CD4-positive, alpha-beta T cell treated with Interleukin-12 subunit alpha and Interleukin-12 subunit beta, for 1 hour (primary cell): ENCODE data around the gene ABCF3.

Source experiments
- DNase-seq: peaks from one replicate; pipeline ENCODE4 v3.0.0-alpha.2; 2020

ABCF3 gene

DNA sequence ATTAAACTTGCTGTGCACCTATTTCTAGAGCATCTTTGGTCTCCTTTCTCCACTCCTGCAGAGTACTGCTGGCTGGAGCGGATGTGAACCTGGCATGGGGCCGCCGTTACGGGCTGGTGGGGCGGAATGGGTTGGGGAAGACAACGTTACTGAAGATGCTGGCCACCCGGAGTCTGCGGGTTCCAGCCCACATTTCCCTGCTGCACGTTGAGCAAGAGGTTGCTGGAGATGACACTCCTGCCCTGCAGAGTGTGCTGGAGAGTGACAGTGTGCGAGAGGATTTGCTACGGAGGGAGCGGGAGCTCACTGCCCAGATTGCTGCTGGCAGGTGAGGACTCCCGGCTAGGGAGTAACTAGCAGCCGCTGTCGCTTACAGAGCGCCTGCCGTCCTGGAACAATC, 2.1 kb downstream of the ABCF3 start:
- DNase-seq = no peak

- no peak for DNase-seq
Observed at GRCh38 chr3:184189421-184189820, 3.4 kb downstream of the ABCF3 start.

DNA sequence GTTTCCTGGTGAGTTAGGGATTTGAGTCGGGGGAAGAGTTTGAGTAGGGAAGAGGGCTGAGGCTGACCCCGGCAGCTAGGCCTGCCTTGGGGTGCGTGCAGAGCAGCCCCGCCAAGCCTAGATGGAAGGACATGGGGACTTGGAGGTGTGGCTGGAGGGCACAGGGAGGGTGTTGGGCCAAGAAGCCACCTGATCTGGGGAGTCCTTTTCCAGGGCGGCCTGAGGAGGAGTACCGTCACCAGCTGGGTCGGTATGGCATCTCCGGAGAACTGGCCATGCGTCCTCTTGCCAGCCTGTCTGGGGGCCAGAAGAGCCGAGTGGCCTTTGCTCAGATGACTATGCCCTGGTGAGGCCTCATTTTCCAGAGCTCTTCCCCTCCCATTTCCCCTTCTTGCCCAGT, 6.9 kb downstream of the ABCF3 start:
- DNase-seq = no peak

- no peak for DNase-seq
Observed at GRCh38 chr3:184193991-184194539, 8.1 kb downstream of the ABCF3 start.

- DNase-seq = no peak
Observed at GRCh38 chr3:184196536-184196935, 10.5 kb downstream of the ABCF3 start.

- DNase-seq = no peak
Observed at GRCh38 chr3:184198509-184198908, 12.5 kb downstream of the ABCF3 start.

DNA sequence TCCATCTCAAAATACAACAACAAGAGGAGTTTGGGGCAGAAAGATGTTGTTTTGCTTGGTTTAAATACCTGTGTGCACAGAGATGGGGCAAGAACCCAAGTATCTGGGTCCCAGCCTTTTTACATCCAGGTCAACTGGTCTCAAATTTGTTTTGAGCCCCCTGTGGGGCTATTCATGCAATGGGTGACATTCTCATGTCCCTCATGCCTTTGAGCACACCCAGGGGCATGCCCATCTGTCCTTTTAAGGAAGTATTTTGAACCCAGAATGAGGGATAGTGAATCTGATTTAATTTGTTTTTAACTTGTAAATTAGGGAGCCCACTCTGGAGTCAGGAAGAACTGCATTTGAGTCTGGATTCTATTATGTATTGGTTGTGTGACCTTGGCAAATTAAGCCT, 14.8 kb downstream of the ABCF3 start:
- no peak for DNase-seq

DNA sequence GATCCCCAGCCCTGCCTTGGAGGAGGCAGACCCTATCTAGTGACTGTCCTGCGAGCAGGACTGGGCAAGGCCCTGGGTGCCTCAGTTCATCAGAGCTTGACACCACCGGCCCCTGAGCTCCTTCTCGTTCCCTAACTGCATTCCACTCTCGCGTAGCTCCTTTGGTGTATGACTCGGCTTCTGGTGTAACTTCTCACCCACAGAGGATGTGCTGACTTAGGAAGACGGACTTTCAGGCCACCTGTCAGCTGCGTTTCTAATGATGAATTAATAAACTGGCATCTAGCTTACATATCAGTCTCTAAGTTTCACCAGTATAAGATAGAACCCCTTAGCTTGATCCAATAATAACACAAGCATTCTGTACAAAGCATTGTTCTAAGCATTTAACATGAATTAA, 17.5 kb downstream of the ABCF3 start:
- no peak for DNase-seq

GRCh38 chr3:184209146-184209923, 23.3 kb downstream of the ABCF3 start:
- DNase-seq = no peak

GRCh38 chr3:184211297-184211696, 25.3 kb downstream of the ABCF3 start:
- DNase-seq = no peak

DNA sequence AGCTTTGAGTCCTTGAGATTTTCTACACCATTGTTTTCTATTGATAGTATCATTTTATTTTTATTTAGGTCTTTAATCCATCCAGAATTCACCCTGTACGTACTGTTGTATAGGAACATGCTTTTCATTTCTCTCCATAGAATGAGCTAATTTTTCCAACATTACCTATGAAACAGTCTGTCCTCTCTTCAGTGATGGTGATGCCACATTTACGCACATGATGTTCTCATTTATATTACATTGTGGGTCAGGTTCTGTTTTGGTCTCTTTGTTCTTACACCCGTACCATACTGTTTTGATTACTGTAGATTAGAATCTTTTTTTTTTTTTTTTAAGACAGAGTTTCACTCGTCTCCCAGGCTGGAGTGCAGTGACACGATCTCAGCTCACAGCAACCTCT, 25.7 kb downstream of the ABCF3 start:
- no peak for DNase-seq

DNA sequence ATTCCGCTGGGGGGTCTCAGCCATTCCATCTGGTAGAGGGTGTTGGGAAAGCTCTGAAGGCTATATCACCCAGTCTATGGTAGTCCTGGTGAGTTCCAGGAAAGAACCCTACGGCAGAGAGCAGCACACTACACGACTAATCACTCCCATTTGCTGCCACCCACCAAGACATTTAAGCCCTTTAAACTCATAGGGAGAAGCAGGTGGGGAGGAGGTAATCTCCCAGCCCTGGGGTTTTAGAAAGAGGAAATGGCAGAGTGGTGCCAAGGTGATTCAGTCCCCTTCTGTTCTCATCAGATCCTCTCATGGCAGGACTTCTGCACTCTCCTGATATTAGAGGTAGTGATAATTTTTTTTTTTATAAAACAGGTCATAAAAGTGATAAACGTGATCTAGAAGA, 32.8 kb downstream of the ABCF3 start:
- no peak for DNase-seq

DNA sequence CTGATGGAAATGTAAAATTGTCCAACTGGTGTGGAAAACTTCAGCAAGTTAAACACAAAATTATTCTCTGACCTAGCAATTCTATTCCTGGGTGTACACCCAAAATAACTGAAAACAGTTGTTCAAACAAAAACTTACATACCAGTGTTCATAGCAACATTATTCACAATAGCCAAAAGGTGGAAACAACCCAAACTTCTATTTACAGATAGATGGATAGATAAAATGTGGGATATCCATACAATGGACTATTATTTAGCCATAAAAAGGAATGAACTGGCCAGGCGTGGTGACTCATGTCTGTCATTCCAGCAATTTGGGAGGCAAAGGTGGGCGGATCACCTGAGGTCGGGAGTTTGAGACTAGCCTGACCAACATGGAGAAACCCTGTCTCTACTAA, 36.5 kb downstream of the ABCF3 start:
- no peak for DNase-seq

GRCh38 chr3:184223946-184224345, 37.9 kb downstream of the ABCF3 start:
- DNase-seq = no peak

DNA sequence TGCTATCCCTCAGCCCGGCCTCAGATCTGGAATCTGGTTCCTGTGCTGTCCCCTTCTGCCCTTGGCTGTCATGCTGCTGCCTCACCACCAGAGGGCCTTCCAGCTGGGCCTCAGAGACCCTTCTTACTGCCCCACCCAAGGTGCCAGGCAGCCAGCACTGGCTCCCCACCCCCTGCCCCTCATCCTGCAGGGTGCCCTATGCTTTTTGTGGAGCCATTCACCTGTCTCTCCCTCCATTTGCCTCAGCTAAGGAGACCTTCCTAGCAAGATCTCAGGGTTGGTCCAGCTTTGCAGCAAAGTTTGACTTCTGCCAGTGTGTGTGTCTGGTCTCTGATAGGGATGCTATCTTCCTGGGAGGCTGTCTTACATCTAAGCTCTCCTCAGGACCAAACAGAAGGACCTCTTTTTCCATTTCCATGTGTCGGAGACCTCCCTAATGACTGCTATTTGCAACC, 41.5 kb downstream of the ABCF3 start:
- peak; percentile 64 for DNase-seq

DNA sequence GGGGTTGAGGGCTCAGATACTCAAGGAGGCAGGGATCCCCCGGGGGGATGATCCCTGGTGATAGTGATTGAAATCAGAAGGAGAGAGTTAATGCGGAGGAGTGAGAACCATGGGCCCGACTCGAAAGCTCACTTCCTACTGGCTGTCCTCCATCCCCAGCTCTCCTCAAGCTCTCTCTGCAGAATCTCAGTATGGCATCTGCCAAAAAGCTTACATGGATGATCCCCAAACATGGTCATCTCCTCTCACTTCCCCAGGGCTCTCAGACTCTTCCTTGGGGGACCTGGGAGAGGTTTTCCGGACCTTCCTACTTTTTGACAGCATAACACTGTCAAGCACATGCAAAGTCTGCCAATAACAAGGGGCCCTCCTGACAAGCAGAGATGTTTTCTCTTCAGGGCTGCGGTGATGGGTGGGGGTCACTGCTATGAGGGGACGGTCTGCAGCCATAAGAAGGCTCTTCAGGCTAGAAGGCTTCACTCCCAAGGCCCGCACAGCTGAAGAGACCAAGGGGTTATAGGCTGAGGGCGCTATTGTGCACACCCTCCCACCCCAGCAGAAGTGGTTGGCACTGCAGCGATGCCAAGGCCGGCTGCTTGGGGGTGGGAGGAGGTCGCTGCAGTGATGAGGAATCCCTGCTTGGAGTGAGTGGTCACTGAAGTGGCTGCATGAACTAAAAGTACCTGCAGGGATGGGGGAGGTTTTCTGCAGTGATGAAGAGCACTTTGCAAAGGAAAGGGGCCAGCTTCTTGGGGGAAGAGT, 42.6 kb downstream of the ABCF3 start:
- no peak for DNase-seq

- DNase-seq = peak; percentile 82
Observed at GRCh38 chr3:184229394-184230080, 43.5 kb downstream of the ABCF3 start, which contains the start of gene VWA5B2. TSS of gene VWA5B2 (plus strand) at chr3:184229585. CDS start at chr3:184230529, 944 bp downstream.

- no peak for DNase-seq
Observed at GRCh38 chr3:184230081-184230602, 44.1 kb downstream of the ABCF3 start.

GRCh38 chr3:184230603-184231528, 44.9 kb downstream of the ABCF3 start:
- no peak for DNase-seq

DNA sequence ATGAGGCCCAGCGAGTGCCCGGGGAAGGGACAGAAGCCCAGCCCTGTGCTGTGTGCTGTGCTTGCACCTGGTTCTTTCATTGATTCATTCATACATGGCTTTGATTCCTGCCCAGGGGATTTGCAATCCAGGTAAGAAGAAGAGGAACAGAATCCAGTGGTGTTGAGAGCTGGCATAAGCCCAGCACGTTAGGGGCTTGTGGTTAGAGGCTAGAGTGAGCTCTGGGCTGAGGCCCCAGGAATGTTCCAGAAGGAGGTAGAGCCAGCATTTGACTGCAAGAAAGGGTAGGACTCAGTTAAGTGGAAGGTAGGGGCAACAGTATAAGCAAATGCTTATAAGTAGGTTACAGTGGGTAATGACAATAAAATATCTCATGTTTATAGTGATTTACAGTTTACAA, 45.7 kb downstream of the ABCF3 start:
- DNase-seq = no peak

DNA sequence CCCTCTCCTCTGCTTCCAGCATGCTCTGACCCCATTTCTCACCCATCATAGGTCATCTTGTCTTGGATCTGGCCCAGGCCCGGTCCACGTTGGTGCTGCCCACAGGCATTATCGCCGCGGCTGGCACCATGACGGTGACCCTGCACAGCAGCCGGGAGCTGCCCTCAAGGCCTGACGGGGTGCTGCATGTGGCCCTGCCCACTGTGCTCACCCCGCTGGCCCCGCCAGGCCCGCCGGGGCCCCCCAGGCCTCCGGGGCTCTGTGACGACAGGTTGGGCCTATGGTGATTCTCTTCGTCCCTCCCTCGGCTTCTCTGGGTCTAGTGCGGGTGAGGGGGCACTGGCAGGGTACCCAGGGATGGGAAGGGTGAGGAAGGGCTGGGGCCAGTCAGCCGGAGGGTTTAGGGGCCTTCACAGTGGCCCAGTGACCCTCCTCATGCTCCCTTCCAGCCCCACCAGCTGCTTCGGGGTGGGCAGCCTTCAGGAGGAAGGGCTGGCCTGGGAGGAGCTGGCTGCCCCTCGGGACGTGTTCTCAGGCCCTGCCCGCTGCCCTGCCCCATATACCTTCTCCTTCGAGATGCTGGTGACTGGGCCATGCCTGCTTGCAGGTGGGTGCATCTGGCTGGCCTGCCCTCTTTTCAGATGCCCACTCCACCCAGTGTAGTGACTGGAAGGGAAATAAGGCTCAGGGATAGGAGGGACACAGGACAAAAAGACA, 47.3 kb downstream of the ABCF3 start:
- DNase-seq = no peak
